ENCODE data around the gene F8A1.
"Not testable (repeated sequence)": the region's sequence is repeated elsewhere in the genome, so short reads cannot be mapped to it uniquely, and the experiment has no call there.

The F8A1 gene

DNA sequence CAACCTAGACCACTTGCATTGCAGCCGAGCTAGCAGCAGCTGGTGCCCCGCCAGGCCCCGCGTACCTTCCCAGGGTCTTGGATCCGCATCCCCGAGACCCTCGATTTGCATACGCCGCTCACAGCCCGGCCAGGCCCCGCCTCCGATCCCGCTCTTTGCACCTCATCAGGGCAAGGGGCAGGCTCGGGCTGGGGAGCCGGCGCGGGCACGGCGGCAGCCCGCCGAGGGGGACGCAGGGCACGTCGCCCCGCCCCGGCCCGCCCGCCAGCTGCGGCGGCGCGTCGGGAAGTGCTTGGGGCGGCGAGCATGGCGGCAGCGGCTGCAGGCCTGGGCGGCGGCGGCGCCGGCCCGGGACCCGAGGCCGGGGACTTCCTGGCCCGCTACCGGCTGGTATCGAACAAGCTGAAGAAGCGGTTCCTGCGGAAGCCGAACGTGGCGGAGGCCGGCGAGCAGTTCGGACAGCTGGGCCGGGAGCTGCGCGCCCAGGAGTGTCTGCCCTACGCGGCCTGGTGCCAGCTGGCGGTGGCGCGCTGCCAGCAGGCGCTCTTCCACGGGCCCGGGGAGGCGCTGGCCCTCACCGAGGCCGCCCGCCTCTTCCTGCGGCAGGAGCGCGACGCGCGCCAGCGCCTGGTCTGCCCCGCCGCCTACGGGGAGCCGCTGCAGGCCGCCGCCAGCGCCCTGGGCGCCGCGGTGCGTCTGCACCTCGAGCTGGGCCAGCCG is at the start of gene F8A1:
Gene F8A1, plus strand, starts transcription at position 287 of the 720 bp plus-strand sequence. Its CDS starts 20 bp downstream, at position 307.
- DNase-seq (ENCODE audit: low read depth, low spot score): not testable (repeated sequence)

DNA sequence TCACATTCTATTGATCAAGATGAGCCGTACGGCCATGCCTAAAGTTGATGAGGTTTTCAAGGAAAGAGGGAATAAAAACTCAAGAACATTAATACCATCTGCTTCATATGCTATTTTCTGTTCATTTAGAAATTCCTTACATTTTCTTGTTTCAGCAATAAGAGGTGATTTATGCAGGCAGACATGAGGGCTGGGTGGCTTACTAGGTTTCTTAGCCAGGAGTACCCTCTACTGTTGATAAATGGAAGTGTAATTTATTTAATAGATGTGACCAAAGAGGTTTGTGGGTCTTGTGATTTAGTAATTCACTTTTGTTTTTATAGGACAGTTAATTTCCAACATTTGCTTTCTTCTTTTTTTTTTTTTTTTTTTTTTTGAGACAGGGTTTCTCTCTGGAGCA is 45.3 kb upstream of the F8A1 start:
- DNase-seq (ENCODE audit: low read depth, low spot score): no peak

DNA sequence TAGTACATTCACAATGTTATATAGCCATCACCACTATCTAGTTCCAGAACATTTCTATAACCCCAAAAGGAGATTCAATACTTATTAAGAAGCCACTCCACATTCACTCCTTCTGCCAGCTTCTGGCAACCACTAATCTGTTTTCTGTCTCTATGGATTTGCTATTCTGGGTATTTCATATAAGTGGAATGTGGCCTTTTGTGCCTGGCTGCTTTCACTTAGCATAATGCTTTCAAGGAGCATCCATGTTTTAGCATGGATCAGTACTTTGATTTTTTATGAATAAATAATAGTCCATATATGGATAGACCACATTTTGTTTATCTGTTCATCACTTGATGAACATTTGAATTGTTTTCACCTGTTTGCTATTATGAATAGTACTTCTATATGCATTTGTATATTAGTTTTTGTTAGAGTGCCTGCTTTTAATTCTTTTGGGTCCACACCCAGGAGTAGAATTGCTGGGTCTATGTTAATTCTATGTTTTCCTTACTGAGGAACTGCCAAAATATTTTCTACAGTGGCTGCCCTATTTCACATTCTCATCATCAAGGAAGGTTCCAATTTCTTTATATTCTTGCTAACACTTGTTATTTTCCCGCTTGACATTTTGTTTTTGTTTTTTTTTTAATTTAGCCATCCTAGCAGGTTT is 35.1 kb upstream of the F8A1 start:
- DNase-seq (ENCODE audit: low read depth, low spot score): no peak

DNA sequence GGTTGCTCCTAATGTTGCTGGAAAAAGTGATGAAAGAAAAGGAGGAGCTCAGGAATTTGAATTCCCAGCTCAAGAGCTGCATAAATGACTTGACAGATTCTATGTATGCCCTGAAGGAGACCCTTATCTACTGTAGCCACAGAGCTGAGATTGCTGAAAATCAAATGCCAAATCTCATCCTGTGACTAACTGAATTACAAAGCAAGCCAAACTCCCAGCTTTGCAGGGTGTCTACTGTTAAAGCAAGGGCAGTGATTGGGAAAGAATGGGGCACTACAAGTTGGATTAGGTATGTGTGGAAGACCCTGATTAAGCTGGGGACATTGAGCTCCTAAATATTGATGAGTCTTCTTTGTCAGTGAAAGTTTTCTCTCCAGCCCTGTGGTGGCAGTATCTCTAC is 30.9 kb upstream of the F8A1 start:
- DNase-seq (ENCODE audit: low read depth, low spot score): peak; percentile 4

DNA sequence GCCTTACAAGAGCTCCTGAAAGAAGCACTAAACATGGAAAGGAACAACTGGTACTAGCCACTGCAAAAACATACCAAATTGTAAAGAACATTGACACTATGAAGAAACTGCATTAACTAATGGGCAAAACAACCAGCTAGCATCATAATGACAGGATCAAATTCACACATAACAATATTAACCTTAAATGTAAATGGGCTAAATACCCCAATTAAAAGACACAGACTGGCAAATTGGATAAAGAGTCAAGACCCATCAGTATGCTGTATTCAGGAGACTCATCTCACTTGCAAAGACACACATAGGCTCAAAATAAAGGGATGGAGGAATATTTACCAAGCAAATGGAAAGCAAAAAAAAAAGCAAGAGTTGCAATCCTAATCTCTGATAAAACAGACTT is 17.6 kb upstream of the F8A1 start:
- not testable (repeated sequence) for DNase-seq (ENCODE audit: low read depth, low spot score)

DNA sequence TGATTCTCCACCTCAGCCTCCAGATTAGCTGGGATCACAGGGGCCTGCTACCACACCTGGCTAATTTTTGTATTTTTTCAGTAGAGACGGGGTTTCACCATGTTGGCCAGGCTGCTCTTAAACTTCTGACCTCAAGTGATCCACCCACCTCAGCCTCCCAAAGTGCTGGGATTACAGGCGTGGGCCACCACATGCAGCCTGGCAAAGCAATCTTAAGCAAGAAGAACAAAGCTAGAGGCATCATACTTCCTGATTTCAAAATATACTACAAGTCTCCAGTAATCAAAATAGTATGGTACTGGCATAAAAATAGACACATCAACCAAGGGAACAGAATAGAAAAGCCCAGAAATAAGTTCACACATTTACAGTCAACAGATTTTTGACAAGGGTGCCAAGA is 12.8 kb upstream of the F8A1 start:
- DNase-seq (ENCODE audit: low read depth, low spot score): no peak

DNA sequence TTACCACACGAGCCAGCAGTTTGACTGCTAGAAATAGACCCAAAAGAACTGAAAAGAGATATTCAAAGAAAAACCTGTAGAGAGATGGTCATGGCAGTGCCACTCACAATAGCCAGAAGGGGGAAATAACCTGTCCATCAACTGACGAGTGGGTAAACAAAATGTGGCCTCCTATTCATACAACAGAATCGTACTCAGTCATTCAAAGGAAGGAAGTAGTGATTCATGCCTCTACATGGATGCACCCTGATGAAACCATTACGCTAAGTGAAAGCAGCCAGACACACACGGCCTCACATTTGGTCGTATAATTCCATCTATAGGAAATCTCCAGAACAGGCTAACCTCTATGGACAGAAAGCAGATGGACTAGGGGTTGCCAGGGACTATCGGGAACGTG is 2.1 kb upstream of the F8A1 start:
- DNase-seq (ENCODE audit: low read depth, low spot score): not testable (repeated sequence)

- DNase-seq (ENCODE audit: low read depth, low spot score): not testable (repeated sequence)
Observed at GRCh38 chrX:154885057-154885456, 1.1 kb upstream of the F8A1 start.

- DNase-seq (ENCODE audit: low read depth, low spot score): not testable (repeated sequence)
Observed at GRCh38 chrX:154885549-154885948, 606 bp upstream of the F8A1 start.

DNA sequence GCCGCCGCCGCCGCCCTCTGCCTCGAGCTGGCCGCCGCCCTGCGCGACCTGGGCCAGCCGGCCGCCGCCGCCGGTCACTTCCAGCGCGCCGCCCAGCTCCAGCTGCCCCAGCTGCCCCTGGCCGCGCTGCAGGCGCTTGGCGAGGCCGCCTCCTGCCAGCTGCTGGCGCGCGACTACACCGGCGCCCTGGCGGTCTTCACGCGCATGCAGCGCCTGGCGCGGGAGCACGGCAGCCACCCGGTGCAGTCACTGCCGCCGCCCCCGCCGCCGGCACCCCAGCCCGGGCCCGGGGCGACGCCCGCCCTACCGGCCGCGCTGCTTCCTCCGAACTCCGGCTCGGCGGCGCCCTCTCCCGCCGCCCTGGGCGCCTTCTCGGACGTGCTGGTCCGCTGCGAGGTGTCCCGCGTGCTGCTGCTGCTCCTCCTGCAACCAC is 650 bp downstream of the F8A1 start:
- not testable (repeated sequence) for DNase-seq (ENCODE audit: low read depth, low spot score)

DNA sequence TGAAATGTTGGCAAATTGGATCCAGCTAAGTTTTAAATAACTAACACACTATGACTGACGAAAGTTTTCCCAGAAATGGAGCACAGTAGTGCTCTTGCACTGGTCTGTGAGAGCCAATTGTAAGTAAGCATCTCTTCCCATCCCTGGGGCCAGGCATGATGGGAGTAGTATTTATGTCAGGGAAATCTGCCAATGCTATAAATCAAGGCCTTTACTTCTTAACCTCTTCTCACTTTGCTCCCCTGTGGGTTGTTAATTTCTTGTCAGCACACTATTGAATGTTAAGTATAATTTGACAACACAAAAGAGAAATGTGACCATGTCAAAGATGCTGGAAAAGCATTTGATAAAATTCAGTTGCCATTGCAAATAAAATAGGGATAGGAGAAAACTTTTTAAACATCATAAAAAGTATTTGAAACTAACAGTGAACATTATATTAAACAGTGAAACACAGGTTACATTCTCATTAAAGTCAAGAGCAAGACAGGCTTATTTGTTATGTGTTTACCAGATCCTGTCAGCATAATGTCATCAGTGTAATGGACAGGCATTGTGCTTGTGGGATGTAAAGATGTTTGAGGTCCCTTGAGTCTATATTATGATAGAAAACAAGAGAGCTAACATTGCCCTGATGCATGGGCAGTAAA is 5.0 kb downstream of the F8A1 start:
- DNase-seq (ENCODE audit: low read depth, low spot score): no peak

- DNase-seq (ENCODE audit: low read depth, low spot score): no peak
Observed at GRCh38 chrX:154892296-154892695, 6.1 kb downstream of the F8A1 start.

GRCh38 chrX:154900323-154900722 is 14.2 kb downstream of the F8A1 start:
- DNase-seq (ENCODE audit: low read depth, low spot score): no peak

DNA sequence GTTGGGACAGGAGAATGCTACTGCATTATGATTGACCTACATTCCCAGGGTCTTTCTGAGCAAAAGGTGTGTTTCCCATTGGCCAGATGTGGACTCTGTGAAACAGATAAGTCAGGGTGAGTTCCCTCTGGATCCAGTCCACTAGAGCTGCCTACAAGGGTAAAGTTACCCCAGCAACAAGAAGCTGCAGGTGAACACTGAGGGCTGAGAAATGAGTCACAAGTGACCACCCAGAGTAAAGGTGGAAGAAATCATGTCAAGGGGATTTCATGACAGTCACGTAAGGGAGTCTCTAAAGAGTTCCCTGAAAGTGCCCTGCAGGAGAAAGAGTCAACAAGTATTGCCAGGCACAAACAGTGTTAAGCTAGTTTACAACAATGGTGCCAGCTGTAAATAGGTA is 16.3 kb downstream of the F8A1 start:
- DNase-seq (ENCODE audit: low read depth, low spot score): no peak

- DNase-seq (ENCODE audit: low read depth, low spot score): no peak
Observed at GRCh38 chrX:154908821-154909220, 22.7 kb downstream of the F8A1 start.

DNA sequence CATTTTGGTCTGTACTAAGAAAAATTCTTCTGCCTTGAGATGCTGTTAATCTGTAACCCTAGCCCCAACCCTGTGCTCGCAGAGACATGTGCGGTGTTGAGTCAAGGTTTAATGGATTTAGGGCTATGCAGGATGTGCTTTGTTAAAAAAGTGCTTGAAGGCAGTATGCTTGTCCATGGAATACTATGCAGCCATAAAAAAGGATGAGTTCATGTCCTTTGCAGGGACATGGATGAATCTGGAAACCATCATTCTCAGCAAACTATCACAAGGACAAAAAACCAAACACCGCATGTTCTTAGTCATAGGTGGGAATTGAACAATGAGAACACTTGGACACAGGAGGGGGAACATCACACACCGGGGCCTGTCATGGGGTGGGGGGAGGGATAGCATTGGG is 23.9 kb downstream of the F8A1 start:
- not testable (repeated sequence) for DNase-seq (ENCODE audit: low read depth, low spot score)

DNA sequence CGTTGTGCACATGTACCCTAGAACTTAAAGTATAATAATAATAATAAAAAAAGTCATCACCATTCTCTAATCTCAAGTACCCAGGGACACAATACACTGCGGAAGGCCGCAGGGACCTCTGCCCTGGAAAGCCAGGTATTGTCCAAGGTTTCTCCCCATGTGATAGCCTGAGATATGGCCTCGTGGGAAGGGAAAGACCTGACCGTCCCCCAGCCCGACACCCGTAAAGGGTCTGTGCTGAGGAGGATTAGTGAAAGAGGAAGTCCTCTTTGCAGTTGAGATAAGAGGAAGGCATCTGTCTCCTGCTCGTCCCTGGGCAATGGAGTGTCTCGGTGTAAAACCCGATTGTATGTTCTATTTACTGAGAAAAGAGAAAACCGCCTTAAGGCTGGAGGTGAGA is 24.4 kb downstream of the F8A1 start:
- not testable (repeated sequence) for DNase-seq (ENCODE audit: low read depth, low spot score)

DNA sequence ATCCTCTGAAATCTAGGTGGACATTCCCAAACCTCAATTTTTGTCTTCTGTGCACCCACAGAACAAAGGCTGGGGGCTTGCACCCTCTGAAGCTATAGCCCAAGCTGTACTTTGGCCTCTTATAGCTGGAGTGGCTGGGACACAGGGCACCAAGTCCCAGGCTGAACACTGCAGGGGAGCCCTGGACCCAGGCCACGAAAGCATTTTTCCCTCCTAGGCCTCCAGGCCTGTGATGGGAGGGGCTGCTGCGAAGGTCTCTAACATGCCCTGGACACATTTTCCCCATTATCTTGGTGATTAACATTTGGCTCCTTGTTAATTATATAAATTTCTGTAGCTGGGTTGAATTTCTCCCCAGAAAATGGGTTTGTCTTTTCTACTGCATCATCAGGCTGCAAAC is 27.9 kb downstream of the F8A1 start:
- DNase-seq (ENCODE audit: low read depth, low spot score): no peak

DNA sequence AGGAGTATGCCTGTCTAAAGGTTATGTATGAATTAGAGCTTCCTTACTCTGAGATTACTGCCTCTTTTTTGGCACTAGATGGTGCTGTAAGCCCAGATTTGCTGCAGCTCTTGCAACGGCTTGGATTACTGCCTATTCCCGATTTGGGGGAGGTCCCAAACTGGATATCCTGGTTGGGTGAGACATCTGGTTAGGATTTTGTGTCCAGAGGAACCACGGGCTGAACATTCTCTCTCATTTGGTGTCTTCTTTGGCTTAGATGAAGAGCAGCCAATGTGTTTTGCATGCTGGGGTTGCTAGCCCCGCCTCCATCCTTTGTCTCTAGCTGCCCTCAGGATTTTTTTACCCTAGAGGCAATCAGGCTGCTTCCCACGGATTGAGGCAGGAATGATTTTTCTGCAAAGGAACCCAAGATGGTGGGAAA is 31.9 kb downstream of the F8A1 start:
- DNase-seq (ENCODE audit: low read depth, low spot score): peak; percentile 82

DNA sequence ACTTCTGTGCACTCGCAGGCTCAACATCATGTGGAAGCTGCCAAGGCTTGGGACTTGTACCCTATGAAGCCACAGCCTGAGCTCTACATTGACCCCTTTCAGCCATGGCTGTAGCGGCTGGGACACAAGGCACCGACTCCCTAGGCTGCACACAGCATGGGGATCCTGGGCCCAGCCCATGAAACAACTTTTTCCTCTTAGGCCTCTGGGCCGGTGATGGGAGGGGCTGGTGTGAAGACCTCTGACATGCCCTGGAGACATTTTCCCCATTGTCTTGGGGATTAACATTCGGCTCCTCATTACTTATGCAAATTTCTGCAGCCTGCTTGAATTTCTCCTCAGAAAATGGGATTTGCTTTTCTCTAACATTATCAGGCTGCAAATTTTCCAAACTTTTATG is 38.6 kb downstream of the F8A1 start:
- DNase-seq (ENCODE audit: low read depth, low spot score): peak; percentile 53
